GM19463 (cell line): Measurements from ENCODE around the gene KRT16.
"Not testable (repeated sequence)": the region's sequence is repeated elsewhere in the genome, so short reads cannot be mapped to it uniquely, and the experiment has no call there.

Source experiments
- ATAC-seq: cut with Tn5 transposase; IDR thresholded peaks from one replicate; pipeline ENCODE4 v1.9.1; 2021; ENCODE audit warnings: mild to moderate bottlenecking, moderate library complexity; ENCODE audit not compliant: unreplicated experiment

KRT16 gene

DNA sequence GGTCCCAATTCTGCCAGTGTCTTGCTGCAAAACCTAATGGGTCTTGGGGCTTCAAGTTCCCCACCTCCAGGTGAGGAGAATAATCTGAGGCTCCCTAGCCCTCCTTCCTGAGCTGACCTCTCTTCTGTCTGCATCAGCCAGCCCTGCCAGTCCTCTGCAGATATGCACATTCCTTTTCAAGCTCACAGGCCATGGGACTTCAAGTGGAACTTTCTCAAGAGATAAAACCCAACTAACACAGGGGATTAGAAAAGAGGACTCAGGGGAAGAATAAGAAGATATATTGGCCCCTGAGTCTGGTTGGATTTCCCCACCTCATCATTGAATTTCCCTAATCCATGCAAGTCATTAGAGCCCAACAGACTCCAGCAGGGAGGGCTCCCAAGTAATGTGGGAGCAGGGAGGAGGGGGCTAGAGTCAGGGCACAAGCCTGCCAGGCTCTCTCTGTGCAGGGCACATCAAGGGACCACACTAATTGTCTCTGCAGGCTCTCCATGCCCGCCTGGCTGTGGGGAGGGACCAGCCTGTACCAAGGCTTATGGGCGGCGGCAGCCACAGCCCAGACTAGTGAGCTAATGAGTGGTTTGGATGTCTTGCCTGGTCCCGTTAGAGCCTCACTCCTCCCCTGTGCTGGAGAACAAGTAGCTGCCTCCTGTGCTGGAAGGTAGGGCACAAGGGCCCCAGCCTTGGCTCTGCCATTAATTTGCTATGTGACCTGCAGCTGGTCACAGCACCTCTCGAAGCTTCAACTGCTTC, 27.1 kb downstream of the KRT16 start:
- ATAC-seq, result no peak

DNA sequence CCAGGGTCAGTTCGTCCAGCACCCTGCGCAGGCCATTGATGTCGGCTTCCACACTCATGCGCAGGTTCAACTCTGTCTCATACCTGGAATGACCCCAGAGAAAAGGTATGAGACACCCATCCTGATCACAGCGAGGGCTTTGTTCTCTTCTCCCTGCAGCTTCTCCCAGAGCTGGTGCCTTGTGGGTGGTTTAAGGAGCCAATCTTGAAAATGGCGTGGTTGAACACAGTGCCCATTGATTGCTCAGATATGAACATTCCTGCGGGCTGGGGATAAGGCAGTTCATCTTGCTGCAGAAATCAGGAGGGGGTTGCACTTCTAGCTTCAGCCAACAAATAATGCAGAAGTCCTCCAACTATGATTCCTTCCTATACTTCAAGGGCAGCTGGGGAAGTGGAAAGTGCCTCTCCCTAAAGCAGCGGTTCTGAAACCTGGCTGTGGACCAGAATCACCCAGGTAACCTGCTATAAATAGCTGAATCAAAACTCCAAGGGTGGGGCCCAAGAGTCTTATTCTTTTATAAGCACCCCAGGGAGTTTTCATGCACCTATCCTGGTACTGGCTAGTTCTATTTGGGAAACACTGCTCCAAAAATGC, 28.1 kb downstream of the KRT16 start:
- not testable (repeated sequence) for ATAC-seq

DNA sequence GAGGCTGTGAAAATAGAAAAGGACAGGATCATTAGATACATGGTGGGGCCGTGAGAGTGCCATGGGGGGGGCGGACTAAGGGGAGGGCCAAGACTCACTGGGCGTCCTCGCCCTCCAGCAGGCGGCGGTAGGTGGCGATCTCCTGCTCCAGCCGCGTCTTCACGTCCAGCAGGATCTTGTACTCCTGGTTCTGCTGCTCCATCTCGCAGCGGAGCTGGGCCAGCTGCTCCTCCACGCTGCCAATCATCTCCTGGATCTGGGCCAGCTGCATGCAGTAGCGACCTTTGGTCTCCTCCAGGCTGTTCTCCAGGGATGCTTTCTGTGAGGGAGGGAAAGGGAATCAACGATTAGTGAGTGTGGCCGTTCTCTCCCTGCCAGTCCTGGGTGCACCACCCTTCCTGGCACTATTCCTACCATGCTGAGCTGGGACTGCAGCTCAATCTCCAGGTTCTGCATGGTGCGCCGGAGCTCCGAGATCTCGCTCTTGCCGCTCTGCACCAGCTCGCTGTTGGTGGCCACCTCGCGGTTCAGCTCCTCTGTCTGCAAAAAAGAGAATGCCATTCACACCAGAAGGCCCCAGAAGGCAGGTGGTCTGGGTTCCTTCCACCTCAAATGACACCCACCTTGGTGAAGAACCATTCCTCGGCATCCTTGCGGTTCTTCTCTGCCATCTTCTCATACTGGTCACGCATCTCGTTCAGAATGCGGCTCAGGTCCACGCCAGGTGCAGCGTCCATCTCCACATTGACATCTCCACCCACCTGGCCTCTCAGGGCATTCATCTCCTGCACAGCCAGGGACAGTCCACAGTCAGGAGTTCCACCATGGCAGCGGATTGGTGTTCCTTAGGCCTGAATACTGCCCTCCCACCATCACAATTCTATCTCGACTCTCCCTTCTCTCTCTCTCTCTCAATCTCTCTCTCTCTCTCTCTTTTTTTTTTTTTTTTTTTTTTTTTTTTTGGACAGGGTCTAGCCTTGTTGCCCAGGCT, 29.1 kb downstream of the KRT16 start:
- ATAC-seq, result no peak

DNA sequence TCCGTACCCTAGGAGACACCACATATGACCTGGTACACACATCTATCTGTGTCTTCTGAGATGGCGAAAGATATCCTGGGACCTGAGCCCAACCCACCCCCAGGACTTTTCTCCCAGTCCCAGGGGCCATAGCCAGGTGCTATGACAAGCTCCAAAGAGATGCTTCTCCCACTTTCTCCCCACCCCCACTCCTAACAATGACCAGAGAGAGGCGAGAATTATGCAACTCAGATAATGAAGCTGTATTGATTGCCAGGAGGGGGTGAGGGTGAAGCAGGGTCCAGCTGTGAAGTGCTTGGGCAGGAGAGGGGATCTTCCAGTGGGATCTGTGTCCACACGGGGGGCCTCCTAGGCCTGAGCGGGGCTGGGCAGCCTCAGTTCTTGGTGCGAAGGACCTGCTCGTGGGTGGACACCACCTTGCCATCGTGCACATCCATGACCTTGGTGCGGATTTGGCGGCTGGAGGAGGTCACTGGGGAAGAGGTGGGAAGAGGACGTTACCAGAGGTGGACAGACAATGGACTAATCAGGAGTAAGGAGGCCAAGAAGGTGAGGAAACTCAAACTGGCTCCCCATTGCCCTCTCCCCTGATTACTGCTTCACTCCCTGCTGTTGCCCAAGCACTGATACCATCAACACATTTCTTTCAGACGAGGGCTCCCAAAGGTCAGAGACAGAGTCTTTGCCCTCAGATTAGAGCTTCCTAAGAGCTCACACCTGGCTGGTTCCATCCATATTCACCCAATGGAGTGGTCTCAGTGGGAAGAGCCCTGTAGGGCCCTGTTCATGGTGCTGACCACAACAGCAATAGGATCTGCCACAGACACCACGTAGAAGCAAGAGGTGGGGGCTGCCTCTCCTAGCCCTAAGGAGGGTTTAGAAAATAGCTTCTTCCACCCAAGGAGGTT, 30.3 kb downstream of the KRT16 start:
- ATAC-seq, result not testable (repeated sequence)

DNA sequence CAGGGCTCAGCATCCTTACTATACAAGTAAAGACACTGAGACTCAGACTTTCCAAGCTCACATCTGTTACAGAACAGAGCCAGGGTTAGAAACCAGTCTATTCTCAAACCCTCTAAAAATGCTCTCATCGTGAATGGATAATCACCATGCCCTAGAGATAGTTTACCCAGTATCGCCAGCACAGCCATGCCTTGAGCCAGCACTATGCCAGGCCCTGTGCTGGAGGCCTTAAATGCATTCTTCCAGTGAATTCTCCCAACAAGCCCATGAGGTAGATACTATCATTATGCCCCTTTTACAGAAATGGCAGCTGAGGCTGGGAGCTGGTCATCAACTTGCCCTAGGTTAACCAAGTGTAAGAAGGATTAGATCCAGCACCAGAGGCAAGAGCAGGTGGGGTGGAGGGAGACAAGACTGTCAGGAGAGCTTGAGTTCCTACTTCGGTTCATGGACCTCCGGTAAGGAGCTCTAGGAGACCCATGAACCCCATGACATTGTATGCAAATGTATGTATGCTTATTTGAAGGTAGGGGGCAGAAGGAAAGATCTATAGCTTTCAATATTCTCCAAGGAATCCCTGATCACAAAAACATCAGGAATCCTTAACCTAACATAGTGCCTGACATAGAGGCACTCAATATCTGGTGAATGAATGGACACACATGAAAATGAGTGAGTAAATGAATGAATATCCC, 31.1 kb downstream of the KRT16 start:
- ATAC-seq, result no peak

- ATAC-seq, result no peak
These were observed 31.7 kb downstream of the KRT16 start for GRCh38 chr17:41580687-41581365.

GRCh38 chr17:41580244-41580575, 32.4 kb downstream of the KRT16 start:
- ATAC-seq, result no peak

GRCh38 chr17:41579484-41580243, 32.9 kb downstream of the KRT16 start:
- no peak for ATAC-seq

DNA sequence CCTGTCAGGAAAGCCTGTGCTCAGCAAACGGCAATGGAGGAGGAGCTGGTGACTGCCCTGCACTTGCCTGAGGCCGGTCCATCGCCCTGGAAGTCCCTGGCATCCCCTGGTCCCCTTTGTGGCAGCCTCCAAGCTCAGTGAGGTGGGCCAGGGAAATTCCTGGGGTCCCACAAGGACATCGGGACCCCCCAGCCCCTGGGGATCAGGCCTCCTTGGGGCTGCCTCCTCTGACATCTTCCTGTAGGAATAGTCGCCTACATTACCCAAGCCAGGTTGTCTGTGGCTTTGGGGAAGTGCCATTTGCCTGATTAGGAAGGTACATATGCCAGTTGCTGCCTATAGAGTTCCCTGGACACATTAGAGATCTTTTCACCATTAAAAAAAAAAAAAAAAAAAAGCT, 33.6 kb downstream of the KRT16 start:
- ATAC-seq, result no peak

DNA sequence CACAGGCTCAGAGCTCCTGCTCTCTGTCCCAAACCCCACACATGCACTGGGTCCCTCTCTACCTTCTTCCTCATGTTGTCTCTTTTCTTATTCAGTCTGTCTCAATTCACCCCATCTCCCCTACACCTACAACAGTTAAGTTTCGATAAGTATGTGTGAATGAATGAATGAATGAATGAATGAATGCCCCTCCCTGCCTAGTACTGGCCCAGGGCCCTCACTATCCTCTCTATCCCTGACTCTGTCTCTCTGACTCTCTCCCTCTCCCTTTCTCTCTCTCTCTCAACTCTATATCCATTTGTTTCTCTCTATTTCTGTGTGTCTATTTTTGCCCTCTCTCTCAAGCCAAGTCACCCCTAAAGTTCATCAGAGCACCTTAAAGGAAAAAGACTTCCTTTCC, 34.0 kb downstream of the KRT16 start:
- no peak for ATAC-seq

- not testable (repeated sequence) for ATAC-seq
These were observed 35.8 kb downstream of the KRT16 start for GRCh38 chr17:41576740-41577139.

GRCh38 chr17:41575336-41575735, 37.2 kb downstream of the KRT16 start:
- no peak for ATAC-seq

GRCh38 chr17:41571561-41572434, 40.8 kb downstream of the KRT16 start, which contains the start of gene KRT9:
Gene KRT9, minus strand, starts transcription at chr17:41572059. Its CDS starts 67 bp downstream, at chr17:41571992.
- no peak for ATAC-seq

- ATAC-seq, result no peak
These were observed 45.2 kb downstream of the KRT16 start for GRCh38 chr17:41567317-41567716.

DNA sequence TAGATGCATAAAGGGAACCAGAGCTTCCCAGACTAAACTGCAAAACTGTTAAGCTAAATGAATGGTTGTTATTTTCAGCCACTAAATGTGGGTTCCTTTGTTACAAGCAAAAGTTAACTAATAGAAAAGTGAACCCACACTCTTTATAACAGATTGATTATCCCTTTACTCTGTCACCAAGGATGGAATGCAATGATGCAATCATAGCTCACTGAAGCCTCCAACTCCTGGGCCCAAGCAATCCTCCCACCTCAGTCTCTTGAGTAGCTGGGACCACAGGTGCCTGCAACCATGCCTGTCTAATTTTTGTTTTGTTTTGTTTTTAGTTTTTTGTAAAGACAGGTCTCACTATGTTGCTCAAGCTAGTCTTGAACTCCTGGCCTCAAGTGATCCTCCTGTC, 47.2 kb downstream of the KRT16 start:
- no peak for ATAC-seq

DNA sequence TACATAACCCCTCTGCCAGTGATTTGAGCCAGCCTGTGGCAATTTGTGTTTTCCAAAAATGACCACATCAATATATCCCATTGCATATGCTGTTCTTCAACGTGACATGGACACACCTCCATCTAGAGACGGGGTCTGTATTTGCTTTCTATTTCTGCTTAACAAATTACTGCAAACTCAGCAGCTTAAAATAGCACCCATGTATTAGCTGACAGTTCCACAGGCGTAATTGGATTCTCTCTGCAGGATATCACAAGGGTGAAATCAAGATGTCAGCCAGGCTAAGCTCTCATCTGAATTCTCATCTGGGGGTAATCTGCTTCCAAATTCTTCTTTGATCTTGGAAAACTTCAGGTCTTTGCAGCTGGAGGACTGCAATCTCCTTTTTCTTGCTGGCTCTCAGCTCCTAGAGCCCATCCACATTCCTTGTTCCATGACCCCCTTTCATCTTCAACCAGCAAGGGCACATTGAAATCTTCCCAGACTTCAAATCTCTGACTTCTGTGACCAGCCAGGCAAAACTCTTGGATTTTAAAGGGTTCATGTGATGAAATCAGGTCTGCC, 48.9 kb downstream of the KRT16 start:
- ATAC-seq, result no peak

GRCh38 chr17:41561554-41561953, 51.0 kb downstream of the KRT16 start:
- no peak for ATAC-seq
